HepG2 (cell line): ENCODE results near the gene PELI2. TPM values are rescaled to one million over a fixed set of nuclear protein-coding genes. Genes with fewer than 3 reads are reported as not detected.

Experiments used
- ATAC-seq: fragments of 200-7000 bp; cut with Tn5 transposase; 3 replicates; pipeline ENCODE4 v1.9.1; 2020; ENCODE audit warnings: mild to moderate bottlenecking, moderate library complexity
- BruUV-seq: library from RNA; stranded (reverse); fragments of 400-500 nt; replicated peaks from 2 replicates; lab custom pipeline; 2021; lab: Mats Ljungman, UMichigan
- CTCF ChIA-PET: fragments of 300-600 bp; formaldehyde crosslinking; extraction: SDS; loops from one replicate; lab custom pipeline; 2021; ENCODE audit warnings: low total read pairs, inconsistent platforms, low intra/inter-chr PET ratio; lab: Yijun Ruan, JAX
- POLR2A ChIA-PET: fragments of 350-600 bp; sonication (Branson Sonifier 250); formaldehyde crosslinking; loops from one replicate; lab custom pipeline; 2020; ENCODE audit warnings: antibody characterized with exemption, inconsistent platforms; lab: Yijun Ruan, JAX
- DNase-seq: peaks from one replicate; pipeline ENCODE4 v3.0.0-alpha.2; 2015; ENCODE audit warnings: low spot score
- FAIRE-seq: peaks from 3 replicates; lab custom pipeline; 2011; peaks lifted over from hg19 to GRCh38; lab: Jason Lieb, UNC
- H2AFZ ChIP-seq: one replicate; pipeline ENCODE4 v1.6.1; 2011; ENCODE audit warnings: low read length, inconsistent platforms
- H3K27ac ChIP-seq: fragments of 300-600 bp; 3 replicates; pipeline ENCODE4 v1.8.0; 2011; ENCODE audit warnings: mixed run types, mild to moderate bottlenecking, mixed read lengths, low read length, inconsistent platforms; ENCODE audit not compliant: insufficient read depth; ENCODE audit errors: extremely low read length
- H3K27me3 ChIP-seq, 2 experiments: fragments of 200-600 bp in 1 of 2; 2 replicates in 1 of 2; 3 replicates in 1 of 2; pipeline versions ENCODE4 v1.6.0 to v1.8.0; 2011; ENCODE audit warnings: low read length in 2 of 2, mild to moderate bottlenecking in 2 of 2, moderate library complexity in 2 of 2, inconsistent platforms in 1 of 2; ENCODE audit not compliant: insufficient read depth in 2 of 2, control insufficient read depth in 1 of 2
- H3K36me3 ChIP-seq, 2 experiments: fragments of 200-600 bp in 1 of 2; replicated peaks in 1 of 2; 2 replicates in 1 of 2; 3 replicates in 1 of 2; pipeline versions ENCODE4 v1.5.1 to v1.8.0; 2011; ENCODE audit warnings: low read length in 2 of 2, inconsistent platforms in 1 of 2; ENCODE audit not compliant: insufficient read depth in 2 of 2, control insufficient read depth in 1 of 2
- H3K4me1 ChIP-seq: 2 replicates; pipeline ENCODE4 v1.5.1; 2012; ENCODE audit warnings: low read length, inconsistent platforms; ENCODE audit not compliant: insufficient read depth
- H3K4me2 ChIP-seq: 2 replicates; pipeline ENCODE4 v1.6.0; 2011; ENCODE audit warnings: low read depth, low read length, inconsistent platforms
- H3K4me3 ChIP-seq, 3 experiments: fragments of 200-600 bp in 1 of 3; sonication (generic), shearing (Covaris generic) in 1 of 3; replicated peaks in 1 of 3; 2 replicates each; pipeline ENCODE4 v1.5.1; 2011 to 2016; ENCODE audit warnings: low read length in 3 of 3, inconsistent platforms in 2 of 3, low read depth in 2 of 3, mild to moderate bottlenecking in 2 of 3, control low read depth in 1 of 3, mixed read lengths in 1 of 3; ENCODE audit not compliant: insufficient read depth in 1 of 3
- H3K79me2 ChIP-seq: one replicate; pipeline ENCODE4 v1.6.1; 2011; ENCODE audit warnings: low read length, inconsistent platforms; ENCODE audit not compliant: insufficient read depth
- H3K9ac ChIP-seq: 2 replicates; pipeline ENCODE4 v1.6.0; 2011; ENCODE audit warnings: mild to moderate bottlenecking, low read depth, low read length, inconsistent platforms; ENCODE audit not compliant: insufficient read depth
- H3K9me3 ChIP-seq: 2 replicates; pipeline ENCODE4 v1.5.1; 2012; ENCODE audit warnings: mild to moderate bottlenecking, low read length
- H4K20me1 ChIP-seq: 2 replicates; pipeline ENCODE4 v1.6.0; 2011; ENCODE audit warnings: inconsistent platforms, mild to moderate bottlenecking, low read length, moderate library complexity; ENCODE audit not compliant: insufficient read depth
- AKAP8 ChIP-seq: sonication (generic); formaldehyde crosslinking; IDR thresholded peaks from 2 replicates; pipeline ENCODE4 v1.5.1; 2020; ENCODE audit warnings: mild to moderate bottlenecking, missing genetic modification reagents
- CCDC6 ChIP-seq: sonication (generic); formaldehyde crosslinking; IDR thresholded peaks from 2 replicates; pipeline ENCODE4 v1.8.1; 2022; ENCODE audit warnings: mild to moderate bottlenecking, missing genetic modification reagents, moderate library complexity
- CENPX ChIP-seq: sonication (generic); formaldehyde crosslinking; IDR thresholded peaks from 2 replicates; pipeline ENCODE4 v1.9.0; 2021; ENCODE audit warnings: mild to moderate bottlenecking, missing genetic modification reagents, moderate library complexity
- FOXO1 ChIP-seq: sonication (generic); formaldehyde crosslinking; IDR thresholded peaks from 2 replicates; pipeline ENCODE4 v1.4.0; 2020; ENCODE audit warnings: missing genetic modification reagents
- RBM39 ChIP-seq: fragments of 200-400 bp; formaldehyde crosslinking; IDR thresholded peaks from one replicate; pipeline ENCODE4 v1.6.1; 2018; ENCODE audit warnings: antibody characterized with exemption, mild to moderate bottlenecking, low read depth, low read length; ENCODE audit not compliant: poor library complexity, severe bottlenecking
- U2AF2 ChIP-seq: fragments of 200-400 bp; formaldehyde crosslinking; IDR thresholded peaks from 2 replicates; pipeline ENCODE4 v1.6.1; 2017; ENCODE audit warnings: low read depth, mild to moderate bottlenecking, low read length
- ZNF550 ChIP-seq: sonication (generic); formaldehyde crosslinking; IDR thresholded peaks from 2 replicates; pipeline ENCODE4 v1.4.0; 2020; ENCODE audit warnings: mild to moderate bottlenecking, missing genetic modification reagents, borderline replicate concordance
- WGBS: methylation state at CpG from one replicate; pipeline ENCODE4 v1.1.6; 2017; ENCODE audit warnings: low lambda C conversion rate; 5-methylcytosine and 5-hydroxymethylcytosine counted together
- in situ Hi-C: cut with HindIII; loops from 2 replicates; pipeline ENCODE4 v1.10.0; 2017; ENCODE audit warnings: low pct_unique_long_range_greater_than_20kb; ENCODE audit not compliant: extremely low pct_ligation_motif_present
- intact Hi-C: fragments of 100-400 bp; cut with micrococcal nuclease; formaldehyde crosslinking; loops from one replicate; pipeline ENCODE4 v1.10.0; 2022; ENCODE audit not compliant: unreplicated experiment
- polyA plus RNA-seq, 8 experiments: library from polyadenylated mRNA; depleted of rRNA in 3 of 8; stranded (reverse) in 7 of 8; unstranded in 1 of 8; fragments of >200 nt; fragmentation: Illumina TruSeq in 4 of 8; extraction: Trizol in 4 of 8; gene quantifications; 2 replicates each; pipeline versions ENCODE4 v1.2.1 to v1.2.3, GENCODE V29; 2011 to 2016; ENCODE audit warnings: low read depth in 4 of 8, missing spikeins in 1 of 8, mixed read lengths in 1 of 8; ENCODE audit not compliant: insufficient read depth in 1 of 8
- total RNA-seq, 5 experiments: library from RNA; depleted of rRNA; stranded (reverse); fragments of >200 nt; fragmentation: Illumina TruSeq; extraction: Trizol; gene quantifications; 2 replicates each; pipeline ENCODE4 v1.2.3, GENCODE V29; 2016; ENCODE audit warnings: low read depth in 1 of 5
- TF ChIP-seq, protein P1 (sequence below): sonication (generic); formaldehyde crosslinking; IDR thresholded peaks from 2 replicates; pipeline ENCODE4 v1.5.1; 2020; ENCODE audit warnings: mild to moderate bottlenecking, missing genetic modification reagents, borderline replicate concordance
- TF ChIP-seq, protein P2 (sequence below): sonication (generic); formaldehyde crosslinking; IDR thresholded peaks from one replicate; pipeline ENCODE4 v1.5.1; 2020; ENCODE audit warnings: mild to moderate bottlenecking, missing genetic modification reagents; ENCODE audit errors: not compliant biosample characterization

PELI2 gene
- total and polyA plus RNA-seq, 2 of the 13 experiments (the other 11 are each of a cell fraction or from before 2014, with no cell fraction given), result 0.07 TPM; not detected in 1

DNA sequence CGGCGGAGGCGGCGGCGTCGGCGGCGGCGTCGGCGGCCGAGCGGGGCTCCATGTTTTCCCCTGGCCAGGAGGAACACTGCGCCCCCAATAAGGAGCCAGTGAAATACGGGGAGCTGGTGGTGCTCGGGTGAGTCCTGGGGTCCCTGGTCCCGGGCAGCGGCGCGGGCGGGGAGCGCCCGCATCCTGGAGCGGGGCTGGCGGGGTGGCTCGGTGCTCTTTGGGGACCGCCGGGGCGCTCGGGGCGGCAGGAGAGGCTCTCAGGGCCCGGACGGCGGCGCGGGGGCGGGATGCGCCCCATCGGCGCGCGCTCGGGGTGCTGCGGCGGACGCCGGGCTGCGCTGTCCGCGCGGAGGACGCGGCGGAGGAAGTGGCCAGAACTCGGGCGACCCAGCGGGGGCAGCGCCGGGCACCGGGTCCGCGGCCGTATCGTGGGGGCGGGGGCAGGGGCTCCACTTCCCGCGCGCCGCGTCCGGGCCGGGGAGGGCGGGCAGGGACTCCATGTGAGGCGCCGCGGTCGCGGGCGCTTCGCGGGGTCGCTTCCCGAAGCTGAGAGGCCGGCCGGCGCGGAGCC, 485 bp downstream of the PELI2 start:
- WGBS, result no CpG with 5 or more reads among the region's 87 CpGs
- H3K4me1 ChIP-seq, result peaks cover 6% of the 10 kb centered on the region; the same call in 1 of the 2 replicates
- peak overlapping the region; percentile 52 to 70 (median 57); a peak in 4 of 6 replicates for H3K4me3 ChIP-seq
- ChIA-PET CTCF (no interaction called here), POLR2A (no interaction called here)
- no TSS peak for BruUV-seq
- peak overlapping the region; percentile 65 for H3K4me2 ChIP-seq
- peak; percentile 54 for ATAC-seq
- intact Hi-C loops, result no loop called here
- H3K27ac ChIP-seq, result no peak overlapping the region
- H3K27me3 ChIP-seq, result peaks cover 3 to 46% of the 10 kb centered on the region in 2 experiments; a peak in 4 of 5 replicates
- H2AFZ ChIP-seq, result no peak overlapping the region
- H3K9me3 ChIP-seq, result no peaks in the 10 kb centered on the region
- H3K9ac ChIP-seq, result no peak overlapping the region
- no peak for DNase-seq
- in situ Hi-C loops, result no loop called here
- no peaks in the 10 kb centered on the region for H3K36me3 ChIP-seq
- no peaks in the 10 kb centered on the region for H3K79me2 ChIP-seq
- FAIRE-seq, result no peak
- no peaks in the 10 kb centered on the region for H4K20me1 ChIP-seq
- TF ChIP-seq AKAP8 (CRISPR knock-in tag) (no peak), U2AF2 (no peak), FOXO1 (CRISPR knock-in tag) (no peak), CCDC6 (CRISPR knock-in tag) (no peak), RBM39 (no peak), ZNF550 (CRISPR knock-in tag) (no peak), CENPX (no peak)
- TF ChIP-seq, protein P1, sequence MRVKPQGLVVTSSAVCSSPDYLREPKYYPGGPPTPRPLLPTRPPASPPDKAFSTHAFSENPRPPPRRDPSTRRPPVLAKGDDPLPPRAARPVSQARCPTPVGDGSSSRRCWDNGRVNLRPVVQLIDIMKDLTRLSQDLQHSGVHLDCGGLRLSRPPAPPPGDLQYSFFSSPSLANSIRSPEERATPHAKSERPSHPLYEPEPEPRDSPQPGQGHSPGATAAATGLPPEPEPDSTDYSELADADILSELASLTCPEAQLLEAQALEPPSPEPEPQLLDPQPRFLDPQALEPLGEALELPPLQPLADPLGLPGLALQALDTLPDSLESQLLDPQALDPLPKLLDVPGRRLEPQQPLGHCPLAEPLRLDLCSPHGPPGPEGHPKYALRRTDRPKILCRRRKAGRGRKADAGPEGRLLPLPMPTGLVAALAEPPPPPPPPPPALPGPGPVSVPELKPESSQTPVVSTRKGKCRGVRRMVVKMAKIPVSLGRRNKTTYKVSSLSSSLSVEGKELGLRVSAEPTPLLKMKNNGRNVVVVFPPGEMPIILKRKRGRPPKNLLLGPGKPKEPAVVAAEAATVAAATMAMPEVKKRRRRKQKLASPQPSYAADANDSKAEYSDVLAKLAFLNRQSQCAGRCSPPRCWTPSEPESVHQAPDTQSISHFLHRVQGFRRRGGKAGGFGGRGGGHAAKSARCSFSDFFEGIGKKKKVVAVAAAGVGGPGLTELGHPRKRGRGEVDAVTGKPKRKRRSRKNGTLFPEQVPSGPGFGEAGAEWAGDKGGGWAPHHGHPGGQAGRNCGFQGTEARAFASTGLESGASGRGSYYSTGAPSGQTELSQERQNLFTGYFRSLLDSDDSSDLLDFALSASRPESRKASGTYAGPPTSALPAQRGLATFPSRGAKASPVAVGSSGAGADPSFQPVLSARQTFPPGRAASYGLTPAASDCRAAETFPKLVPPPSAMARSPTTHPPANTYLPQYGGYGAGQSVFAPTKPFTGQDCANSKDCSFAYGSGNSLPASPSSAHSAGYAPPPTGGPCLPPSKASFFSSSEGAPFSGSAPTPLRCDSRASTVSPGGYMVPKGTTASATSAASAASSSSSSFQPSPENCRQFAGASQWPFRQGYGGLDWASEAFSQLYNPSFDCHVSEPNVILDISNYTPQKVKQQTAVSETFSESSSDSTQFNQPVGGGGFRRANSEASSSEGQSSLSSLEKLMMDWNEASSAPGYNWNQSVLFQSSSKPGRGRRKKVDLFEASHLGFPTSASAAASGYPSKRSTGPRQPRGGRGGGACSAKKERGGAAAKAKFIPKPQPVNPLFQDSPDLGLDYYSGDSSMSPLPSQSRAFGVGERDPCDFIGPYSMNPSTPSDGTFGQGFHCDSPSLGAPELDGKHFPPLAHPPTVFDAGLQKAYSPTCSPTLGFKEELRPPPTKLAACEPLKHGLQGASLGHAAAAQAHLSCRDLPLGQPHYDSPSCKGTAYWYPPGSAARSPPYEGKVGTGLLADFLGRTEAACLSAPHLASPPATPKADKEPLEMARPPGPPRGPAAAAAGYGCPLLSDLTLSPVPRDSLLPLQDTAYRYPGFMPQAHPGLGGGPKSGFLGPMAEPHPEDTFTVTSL (CRISPR knock-in tag), result no peak
- TF ChIP-seq, protein P2, sequence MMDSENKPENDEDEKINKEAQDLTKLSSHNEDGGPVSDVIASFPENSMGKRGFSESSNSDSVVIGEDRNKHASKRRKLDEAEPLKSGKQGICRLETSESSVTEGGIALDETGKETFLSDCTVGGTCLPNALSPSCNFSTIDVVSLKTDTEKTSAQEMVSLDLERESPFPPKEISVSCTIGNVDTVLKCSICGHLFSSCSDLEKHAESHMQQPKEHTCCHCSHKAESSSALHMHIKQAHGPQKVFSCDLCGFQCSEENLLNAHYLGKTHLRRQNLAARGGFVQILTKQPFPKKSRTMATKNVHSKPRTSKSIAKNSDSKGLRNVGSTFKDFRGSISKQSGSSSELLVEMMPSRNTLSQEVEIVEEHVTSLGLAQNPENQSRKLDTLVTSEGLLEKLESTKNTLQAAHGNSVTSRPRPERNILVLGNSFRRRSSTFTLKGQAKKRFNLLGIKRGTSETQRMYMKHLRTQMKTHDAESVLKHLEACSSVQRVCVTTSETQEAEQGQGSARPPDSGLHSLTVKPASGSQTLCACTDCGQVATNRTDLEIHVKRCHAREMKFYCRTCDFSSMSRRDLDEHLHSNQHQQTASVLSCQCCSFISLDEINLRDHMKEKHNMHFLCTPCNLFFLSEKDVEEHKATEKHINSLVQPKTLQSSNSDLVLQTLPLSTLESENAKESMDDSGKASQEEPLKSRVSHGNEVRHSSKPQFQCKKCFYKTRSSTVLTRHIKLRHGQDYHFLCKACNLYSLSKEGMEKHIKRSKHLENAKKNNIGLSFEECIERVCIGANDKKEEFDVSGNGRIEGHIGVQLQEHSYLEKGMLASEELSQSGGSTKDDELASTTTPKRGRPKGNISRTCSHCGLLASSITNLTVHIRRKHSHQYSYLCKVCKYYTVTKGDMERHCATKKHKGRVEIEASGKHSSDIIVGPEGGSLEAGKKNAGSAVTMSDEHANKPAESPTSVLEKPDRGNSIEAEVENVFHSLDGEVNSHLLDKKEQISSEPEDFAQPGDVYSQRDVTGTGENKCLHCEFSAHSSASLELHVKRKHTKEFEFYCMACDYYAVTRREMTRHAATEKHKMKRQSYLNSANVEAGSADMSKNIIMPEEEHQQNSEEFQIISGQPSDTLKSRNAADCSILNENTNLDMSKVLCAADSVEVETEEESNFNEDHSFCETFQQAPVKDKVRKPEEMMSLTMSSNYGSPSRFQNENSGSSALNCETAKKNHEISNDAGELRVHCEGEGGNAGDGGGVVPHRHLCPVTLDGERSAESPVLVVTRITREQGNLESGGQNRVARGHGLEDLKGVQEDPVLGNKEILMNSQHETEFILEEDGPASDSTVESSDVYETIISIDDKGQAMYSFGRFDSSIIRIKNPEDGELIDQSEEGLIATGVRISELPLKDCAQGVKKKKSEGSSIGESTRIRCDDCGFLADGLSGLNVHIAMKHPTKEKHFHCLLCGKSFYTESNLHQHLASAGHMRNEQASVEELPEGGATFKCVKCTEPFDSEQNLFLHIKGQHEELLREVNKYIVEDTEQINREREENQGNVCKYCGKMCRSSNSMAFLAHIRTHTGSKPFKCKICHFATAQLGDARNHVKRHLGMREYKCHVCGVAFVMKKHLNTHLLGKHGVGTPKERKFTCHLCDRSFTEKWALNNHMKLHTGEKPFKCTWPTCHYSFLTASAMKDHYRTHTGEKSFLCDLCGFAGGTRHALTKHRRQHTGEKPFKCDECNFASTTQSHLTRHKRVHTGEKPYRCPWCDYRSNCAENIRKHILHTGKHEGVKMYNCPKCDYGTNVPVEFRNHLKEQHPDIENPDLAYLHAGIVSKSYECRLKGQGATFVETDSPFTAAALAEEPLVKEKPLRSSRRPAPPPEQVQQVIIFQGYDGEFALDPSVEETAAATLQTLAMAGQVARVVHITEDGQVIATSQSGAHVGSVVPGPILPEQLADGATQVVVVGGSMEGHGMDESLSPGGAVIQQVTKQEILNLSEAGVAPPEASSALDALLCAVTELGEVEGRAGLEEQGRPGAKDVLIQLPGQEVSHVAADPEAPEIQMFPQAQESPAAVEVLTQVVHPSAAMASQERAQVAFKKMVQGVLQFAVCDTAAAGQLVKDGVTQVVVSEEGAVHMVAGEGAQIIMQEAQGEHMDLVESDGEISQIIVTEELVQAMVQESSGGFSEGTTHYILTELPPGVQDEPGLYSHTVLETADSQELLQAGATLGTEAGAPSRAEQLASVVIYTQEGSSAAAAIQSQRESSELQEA (CRISPR knock-in tag), result no peak
